Measurements from ENCODE around the gene ANXA2.

DNA sequence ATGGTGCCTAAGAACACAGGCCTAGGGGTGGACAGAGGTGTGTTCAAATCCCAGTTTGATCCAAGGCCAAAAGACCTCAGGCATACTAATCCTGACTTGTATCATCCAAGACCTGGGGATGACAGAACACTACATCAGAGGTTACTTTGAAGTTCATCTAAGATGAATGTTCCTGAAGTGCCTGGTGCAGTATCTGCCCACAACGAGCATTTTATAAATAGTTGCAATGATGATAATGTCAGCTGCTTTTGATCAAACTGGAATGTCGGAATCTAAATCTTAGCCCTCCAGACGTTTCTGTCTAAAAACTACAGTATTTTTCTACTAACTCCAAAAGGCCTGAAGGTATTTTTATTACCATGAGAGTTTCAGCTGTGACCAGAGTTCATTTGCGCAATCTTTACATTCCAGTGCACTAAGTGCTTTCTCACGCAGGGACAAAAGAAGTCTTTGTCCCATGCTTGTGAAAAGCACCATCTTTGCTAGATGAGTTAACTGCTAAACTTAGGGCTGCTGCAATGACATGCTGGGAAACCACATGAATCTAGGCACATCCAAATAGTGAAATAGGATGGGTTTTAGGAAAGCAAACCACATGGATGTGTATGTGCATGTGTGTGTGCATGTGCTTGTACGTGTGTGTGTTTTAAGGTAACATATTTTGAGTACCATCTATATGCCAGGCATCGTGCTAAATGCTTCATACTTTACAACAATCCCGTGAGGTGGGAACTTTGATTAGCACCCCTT lies 18.1 kb downstream of the ANXA2 start:
- TF ChIP-seq HDGF (IDR thresholded peaks at IDR 0.05) (no peak), IKZF2 (IDR thresholded peaks at IDR 0.05) (no peak), POLR2A (IDR thresholded peaks at IDR 0.05; ENCODE audit: low read depth, low read length) (no peak), NR2C2 (IDR thresholded peaks at IDR 0.05; ENCODE audit: borderline replicate concordance, control insufficient read depth, insufficient read length, low read depth) (no peak), RAD21 (IDR thresholded peaks at IDR 0.05; ENCODE audit: insufficient read depth, low read depth, low read length) (no peak), POLR2AphosphoS5 (IDR thresholded peaks at IDR 0.05; ENCODE audit: low read length) (no peak), BCL11A (IDR thresholded peaks at IDR 0.05; ENCODE audit: low read depth, low read length) (no peak), LARP7 (IDR thresholded peaks at IDR 0.05) (no peak)
- TF ChIP-seq, protein P1, sequence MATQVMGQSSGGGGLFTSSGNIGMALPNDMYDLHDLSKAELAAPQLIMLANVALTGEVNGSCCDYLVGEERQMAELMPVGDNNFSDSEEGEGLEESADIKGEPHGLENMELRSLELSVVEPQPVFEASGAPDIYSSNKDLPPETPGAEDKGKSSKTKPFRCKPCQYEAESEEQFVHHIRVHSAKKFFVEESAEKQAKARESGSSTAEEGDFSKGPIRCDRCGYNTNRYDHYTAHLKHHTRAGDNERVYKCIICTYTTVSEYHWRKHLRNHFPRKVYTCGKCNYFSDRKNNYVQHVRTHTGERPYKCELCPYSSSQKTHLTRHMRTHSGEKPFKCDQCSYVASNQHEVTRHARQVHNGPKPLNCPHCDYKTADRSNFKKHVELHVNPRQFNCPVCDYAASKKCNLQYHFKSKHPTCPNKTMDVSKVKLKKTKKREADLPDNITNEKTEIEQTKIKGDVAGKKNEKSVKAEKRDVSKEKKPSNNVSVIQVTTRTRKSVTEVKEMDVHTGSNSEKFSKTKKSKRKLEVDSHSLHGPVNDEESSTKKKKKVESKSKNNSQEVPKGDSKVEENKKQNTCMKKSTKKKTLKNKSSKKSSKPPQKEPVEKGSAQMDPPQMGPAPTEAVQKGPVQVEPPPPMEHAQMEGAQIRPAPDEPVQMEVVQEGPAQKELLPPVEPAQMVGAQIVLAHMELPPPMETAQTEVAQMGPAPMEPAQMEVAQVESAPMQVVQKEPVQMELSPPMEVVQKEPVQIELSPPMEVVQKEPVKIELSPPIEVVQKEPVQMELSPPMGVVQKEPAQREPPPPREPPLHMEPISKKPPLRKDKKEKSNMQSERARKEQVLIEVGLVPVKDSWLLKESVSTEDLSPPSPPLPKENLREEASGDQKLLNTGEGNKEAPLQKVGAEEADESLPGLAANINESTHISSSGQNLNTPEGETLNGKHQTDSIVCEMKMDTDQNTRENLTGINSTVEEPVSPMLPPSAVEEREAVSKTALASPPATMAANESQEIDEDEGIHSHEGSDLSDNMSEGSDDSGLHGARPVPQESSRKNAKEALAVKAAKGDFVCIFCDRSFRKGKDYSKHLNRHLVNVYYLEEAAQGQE (IDR thresholded peaks at IDR 0.05; ENCODE audit: low read depth, low read length): no peak
- TF ChIP-seq, protein P2, sequence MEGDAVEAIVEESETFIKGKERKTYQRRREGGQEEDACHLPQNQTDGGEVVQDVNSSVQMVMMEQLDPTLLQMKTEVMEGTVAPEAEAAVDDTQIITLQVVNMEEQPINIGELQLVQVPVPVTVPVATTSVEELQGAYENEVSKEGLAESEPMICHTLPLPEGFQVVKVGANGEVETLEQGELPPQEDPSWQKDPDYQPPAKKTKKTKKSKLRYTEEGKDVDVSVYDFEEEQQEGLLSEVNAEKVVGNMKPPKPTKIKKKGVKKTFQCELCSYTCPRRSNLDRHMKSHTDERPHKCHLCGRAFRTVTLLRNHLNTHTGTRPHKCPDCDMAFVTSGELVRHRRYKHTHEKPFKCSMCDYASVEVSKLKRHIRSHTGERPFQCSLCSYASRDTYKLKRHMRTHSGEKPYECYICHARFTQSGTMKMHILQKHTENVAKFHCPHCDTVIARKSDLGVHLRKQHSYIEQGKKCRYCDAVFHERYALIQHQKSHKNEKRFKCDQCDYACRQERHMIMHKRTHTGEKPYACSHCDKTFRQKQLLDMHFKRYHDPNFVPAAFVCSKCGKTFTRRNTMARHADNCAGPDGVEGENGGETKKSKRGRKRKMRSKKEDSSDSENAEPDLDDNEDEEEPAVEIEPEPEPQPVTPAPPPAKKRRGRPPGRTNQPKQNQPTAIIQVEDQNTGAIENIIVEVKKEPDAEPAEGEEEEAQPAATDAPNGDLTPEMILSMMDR (IDR thresholded peaks at IDR 0.05 in 2 of 3, conservative IDR thresholded peaks at IDR 0.05 in 1 of 3; ENCODE audit: control insufficient read depth in 2 of 3, extremely low read depth in 1 of 3, insufficient read depth in 1 of 3, low read depth in 3 of 3, low read length in 3 of 3): no peak
